Left lobe of liver (tissue), 2 donors: ENCODE measurements around the gene HOXC12. TPM values are rescaled to one million over a fixed set of nuclear protein-coding genes. Genes with fewer than 3 reads are reported as not detected.

Experiments
- ATAC-seq: fragments of 200-7000 bp; cut with Tn5 transposase; one replicate; pipeline ENCODE4 v1.9.1; 2020; ENCODE audit warnings: mild to moderate bottlenecking, moderate library complexity
- DNase-seq: peaks from one replicate; pipeline ENCODE4 v3.0.0-alpha.2; 2020; ENCODE audit warnings: low spot score
- total RNA-seq: library from RNA; stranded (reverse); gene quantifications from one replicate; pipeline ENCODE4 v1.2.1, GENCODE V29; 2021
- donor health status: DM: no; HTN: no; CAD: no; lungs with moderate emphysema.
- donor health status: DM: no; HTN: yes; CAD: no.

Gene HOXC12
- total RNA-seq, 1 donor from 2014 or later: not detected

DNA sequence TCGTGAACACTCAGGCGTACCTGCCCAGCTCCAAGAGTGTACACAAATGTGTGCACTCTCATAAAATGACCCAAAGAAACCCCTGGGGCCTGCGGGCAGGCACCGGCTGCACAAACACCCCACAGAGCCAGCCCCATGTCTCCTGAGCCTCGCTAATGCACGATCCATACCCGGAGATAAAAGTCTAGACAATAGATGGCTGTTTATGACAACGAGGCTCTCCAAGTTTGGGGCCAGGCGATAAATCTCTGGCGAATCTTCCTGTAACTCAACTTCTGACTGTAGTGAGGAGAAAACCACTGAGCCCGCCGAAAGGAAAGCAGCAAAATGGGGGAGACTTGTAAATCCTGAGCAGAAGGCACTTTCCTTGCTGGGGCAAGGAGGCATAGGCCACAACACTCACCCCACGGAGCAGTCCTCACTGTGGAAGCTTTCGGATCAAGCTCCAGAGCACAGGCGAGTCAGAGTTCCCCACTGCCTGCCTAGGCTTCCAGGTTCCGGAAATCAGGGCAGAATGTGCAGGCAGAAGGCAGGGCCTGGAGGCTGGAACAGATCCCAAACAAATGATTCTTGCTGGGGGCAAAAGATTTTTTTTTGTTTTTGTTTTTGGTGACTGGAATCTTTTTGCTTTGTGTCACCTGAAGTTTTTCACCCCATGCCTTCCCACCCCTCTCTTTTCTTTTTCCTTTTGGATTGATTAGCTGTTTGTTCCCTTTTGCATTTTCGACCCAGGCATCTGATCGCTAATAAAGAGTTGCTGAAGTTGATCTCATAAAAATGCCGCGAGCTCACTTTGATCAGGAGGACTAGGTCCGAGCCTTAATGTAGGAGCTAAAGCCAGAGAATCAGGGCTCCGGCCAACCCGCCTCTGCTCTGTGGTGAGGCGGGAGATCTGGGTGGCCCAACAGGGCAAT lies 13.8 kb downstream of the HOXC12 start:
- no peak for DNase-seq
- ATAC-seq: no peak

DNA sequence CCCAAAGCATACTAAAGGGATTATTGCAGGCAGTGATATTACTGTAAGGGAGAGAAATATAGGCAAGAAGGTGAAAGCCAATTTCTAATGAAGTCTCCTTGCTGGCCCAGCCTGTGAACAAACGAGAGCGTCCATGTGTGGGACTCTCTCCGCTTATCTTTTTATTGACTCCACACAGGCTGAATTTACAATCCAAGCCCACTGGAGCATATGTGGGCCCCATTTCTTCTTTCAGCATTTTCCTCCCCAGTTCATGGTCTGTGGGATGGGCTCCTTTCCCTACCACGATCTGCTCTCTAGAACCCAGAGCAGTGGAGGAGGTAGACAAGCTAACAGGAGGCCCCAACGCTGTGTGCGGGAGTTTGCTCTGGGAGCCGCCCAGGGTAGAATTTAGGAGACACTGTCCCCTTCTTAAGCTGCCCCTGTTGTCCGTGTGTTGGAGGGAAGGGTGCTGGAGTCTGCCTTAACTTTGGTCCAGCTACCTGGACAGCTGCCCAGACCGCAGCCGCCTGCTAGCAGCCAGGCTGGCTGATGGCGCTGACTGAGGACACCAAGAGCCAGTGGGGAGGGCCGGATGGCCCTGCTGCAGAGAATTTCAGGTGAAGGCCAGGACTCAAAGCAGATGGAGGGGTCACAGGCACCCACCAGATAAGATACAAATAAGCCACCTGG lies 15.0 kb downstream of the HOXC12 start:
- DNase-seq: no peak
- peak; percentile 46 for ATAC-seq

DNA sequence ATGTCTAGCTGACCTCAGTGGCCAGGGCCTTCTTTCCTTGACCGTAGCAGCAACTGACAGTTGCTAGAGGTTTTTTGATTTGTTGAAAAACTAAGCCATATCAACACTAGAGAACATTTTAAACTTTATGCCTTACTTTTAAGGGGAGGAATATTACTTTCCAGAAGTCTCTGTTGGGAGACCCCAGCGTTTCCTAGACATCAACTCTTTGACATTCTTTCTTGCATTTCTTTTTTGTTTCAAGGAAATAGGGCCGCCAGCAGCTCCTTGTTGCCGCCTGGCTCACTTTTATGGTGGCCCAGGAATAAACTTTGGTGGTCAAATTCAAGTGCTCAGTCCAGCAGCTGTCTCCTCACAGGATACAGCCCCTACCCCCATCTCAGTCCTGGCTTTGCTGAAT lies 15.7 kb downstream of the HOXC12 start:
- ATAC-seq (no peak), DNase-seq (no peak)

DNA sequence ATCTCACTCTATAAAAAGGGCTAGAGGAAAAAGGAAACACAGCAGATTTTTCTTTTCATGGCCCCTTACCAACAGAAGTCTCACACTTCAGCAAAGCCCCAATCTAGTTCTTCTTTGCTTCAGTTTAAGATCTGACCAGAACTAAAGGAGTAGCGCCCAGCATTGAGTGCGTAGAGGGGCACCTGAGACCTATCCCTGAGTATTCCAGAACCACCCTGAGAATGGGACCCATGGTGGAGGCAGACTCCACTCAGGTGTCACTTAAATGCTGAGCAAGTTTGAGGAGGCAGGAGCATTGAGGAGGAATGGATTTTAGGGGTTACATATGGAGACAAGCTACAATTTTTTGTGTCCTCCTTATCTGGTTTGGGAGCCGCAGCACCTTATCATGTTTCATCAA lies 16.4 kb downstream of the HOXC12 start:
- ATAC-seq: no peak
- DNase-seq: no peak

DNA sequence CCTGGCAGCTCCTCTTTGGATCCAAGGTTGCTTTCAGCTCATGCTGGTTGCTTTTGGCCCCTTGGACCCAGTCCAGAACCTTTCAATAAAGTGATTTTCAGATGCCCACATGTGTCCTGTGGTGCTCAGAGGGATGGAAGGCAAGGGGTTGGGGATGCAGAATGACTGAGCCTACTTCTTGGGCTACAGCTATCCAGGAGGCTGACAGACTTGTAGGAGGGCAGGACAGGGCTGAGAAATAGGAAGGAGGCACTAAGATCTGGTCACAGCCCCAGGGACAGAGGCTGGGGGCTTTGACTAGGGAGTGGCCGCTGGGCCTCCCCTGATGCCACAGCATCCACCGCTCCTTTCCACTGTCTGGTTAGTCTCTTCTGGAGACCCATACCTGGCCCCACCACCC lies 17.0 kb downstream of the HOXC12 start:
- ATAC-seq: no peak
- no peak for DNase-seq

DNA sequence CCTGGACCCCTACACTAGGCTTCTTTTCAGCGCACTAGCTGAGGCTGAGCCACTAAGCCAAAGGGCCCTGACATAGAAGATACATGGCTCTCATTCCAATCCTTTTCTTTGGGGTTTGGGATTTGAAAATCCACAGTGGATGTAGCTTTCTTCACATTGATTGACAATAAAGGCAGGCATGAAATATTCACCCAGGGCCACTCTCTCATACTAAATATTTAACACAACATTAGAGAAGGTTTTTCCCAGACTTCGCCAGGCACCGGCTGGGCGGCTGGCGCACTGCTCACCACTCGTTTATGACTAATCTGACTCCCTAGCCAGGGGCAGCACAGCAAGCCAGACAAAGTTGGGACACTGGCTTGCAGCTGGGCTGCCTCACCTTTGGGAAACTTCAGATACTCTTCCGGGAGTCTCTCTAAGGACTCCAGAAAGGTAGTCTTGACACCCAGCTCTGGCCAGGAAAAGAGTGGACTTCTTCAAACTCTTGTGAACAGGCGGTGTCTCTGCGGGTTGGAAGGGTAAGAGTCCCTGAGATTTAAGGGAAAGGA lies 17.5 kb downstream of the HOXC12 start:
- ATAC-seq: no peak
- no peak for DNase-seq

DNA sequence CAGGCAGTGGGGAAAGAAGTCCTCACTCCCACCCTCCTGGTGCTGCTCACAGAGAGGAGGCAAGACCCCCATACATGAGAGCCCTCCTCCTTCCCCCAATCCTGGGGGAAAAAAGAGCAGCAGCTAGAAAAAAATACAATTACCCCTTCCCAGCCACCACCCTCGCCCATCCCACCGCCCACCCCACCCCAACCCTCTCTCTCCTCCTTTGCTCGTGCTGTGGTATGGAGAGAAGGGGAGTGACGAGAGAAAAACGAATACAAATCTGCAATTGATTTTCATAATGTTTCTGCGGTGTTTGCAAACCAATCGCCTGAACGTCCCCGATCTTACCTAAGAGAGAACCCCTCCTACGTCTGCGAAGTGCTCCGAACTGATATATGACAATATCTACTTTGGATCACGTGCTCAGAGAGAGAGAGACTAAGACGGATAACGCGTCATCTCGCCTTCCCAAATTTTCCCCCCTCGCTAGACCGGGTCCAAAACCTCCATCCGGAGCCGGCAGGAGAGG lies 18.1 kb downstream of the HOXC12 start, which contains the start of gene HOXC11:
Gene HOXC11 (plus strand): TSS at position 405 of the 514 bp plus-strand sequence. CDS start 116 bp downstream, outside the sequence.
- ATAC-seq: no peak
- no peak for DNase-seq

DNA sequence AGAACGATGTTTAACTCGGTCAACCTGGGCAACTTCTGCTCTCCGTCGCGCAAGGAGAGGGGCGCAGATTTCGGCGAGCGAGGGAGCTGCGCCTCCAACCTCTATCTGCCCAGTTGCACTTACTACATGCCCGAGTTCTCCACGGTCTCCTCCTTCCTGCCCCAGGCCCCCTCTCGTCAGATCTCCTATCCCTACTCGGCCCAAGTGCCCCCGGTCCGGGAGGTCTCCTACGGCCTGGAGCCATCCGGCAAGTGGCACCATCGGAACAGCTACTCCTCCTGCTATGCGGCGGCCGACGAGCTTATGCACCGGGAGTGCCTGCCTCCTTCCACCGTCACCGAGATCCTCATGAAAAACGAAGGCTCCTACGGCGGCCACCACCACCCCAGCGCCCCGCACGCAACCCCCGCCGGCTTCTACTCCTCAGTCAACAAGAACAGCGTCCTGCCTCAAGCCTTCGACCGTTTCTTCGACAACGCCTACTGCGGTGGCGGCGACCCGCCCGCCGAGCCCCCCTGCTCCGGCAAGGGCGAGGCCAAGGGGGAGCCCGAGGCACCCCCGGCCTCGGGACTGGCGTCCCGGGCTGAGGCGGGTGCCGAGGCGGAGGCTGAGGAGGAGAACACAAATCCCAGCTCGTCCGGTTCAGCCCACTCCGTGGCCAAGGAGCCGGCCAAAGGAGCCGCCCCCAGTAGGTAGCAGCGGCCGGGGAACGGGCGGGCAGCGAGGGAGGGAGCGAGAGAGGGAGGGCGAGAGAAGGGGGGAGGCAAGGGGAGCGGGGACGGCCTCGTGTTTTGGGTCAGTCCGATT lies 18.7 kb downstream of the HOXC12 start:
- ATAC-seq: no peak
- no peak for DNase-seq

DNA sequence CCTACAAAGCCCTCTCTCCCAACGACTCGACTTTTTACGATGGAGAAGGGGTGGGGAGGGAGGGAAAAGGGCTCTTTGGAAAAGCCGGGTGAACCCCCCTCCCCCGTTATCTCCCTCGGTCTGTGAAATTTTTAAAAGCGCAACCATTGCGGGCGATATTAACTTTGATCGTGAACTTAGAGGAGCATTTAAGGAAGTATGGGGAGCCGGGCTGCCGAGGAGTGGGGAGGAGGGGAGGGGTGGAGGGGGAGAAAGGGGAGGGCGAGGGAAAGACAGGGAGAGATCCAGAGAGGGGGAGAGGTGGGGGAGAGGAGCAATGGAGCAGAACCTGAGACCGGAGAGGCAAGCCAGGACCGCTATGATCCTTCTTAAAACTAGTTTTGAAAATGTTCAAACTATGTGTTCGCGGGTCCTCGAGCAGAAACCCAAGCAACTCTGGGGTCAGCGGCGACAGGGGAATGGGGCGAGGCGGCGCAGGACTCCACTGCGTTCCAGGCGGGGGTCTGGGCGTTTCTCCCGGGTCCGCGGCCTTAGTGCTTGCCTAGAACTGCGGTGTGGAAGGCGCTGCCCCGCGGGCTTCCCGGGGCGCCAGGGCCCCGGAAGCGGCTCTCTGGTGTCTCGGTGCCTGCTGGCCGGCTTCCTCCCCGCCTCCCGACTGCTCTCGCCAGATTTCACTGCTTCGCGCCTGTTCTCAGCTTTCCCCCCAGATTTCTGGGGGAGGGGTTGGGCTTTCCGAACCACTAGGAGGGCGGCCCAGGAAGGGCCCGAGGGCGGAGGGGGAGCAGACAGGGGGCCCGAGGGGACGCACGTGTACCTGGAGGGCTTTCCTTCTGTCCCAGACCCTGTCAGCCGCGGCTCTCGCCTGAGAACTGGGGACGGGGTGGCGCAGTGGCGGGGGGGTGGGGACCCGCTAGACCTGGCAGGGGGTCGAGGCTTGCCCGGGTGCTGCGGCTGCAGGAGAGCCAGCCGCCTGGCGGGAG lies 19.7 kb downstream of the HOXC12 start, which contains the start of gene HOTAIR:
Gene HOTAIR (minus strand): TSS at position 871 of the 980 bp plus-strand sequence.
- ATAC-seq (peak; percentile 23), DNase-seq (no peak)

DNA sequence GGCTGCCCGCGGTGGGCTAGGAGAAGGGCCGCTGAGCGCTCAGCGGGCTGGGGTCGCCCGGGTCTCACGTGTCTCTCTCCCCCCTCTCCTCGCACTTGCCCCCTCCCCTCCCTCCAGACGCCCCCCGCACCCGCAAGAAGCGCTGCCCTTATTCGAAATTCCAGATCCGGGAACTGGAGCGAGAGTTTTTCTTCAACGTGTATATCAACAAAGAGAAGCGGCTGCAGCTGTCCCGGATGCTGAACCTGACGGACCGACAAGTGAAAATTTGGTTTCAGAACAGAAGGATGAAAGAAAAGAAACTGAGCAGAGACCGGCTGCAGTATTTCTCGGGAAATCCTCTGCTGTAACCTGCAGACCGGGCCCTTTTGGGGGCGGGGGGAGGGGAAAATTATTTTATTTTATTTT lies 20.4 kb downstream of the HOXC12 start:
- ATAC-seq (no peak), DNase-seq (no peak)

DNA sequence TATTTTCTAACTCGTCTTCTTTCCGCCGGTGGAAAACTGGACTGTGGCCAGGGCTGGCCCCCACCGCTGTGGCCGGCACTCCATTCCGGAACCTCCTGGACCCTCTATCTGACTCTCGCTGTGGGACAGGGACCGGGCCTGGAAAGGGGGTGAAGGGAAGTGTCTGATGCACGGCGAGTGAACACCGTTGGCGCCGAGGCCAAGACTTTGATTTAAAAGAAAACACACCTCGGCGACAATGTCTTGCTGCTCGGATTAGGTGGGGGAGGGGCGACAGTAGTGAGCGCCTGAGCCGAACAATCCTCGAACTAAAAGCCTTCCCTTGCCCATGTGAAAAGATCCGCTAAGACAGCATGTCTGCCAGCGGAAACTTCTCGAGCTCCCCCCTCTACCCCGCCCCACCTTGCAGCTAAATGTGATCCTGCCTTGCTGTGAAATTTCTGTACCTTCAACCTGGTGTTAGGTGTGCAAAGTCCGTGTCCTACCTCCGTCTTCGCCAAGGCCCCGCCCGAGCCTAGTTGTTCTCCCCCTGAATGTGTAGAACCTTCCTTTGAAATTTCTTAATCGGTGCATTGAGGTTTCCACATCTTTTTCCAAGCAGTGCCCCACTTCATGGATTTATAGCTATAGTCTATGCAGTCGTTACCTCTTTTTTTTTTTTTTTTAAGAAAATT lies 20.9 kb downstream of the HOXC12 start:
- no peak for DNase-seq
- ATAC-seq: no peak

DNA sequence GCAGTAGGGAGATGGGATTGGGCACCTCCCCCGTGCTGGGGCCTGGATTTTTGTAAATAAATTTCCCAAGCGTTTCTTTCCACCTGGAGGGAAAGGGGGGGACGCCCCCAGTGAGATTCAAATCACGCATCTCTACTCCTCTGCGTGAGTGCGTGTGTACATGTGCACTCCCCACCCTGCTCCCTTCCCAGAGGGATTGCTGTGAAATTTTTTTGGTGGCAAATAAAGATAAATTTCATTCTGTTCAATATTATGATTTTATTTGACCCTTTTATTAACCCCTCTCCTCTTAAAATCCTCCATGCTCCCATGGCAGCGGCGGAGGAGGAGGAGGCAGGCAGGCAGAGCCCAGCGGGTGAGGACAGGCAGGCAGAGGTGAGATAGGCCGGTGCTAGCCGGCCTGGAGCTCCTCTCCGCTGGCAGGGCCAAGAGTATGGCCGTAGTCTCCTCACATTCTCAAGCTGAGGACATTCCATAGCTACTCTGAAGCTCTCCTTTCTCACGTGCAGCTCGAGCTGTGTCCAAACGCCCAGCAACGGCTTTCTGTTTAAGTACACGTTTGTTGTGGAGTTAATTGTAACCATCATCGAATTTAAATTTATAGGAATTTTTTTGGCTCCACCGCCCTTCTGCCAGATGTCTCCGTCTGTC lies 21.6 kb downstream of the HOXC12 start:
- no peak for ATAC-seq
- DNase-seq: no peak

DNA sequence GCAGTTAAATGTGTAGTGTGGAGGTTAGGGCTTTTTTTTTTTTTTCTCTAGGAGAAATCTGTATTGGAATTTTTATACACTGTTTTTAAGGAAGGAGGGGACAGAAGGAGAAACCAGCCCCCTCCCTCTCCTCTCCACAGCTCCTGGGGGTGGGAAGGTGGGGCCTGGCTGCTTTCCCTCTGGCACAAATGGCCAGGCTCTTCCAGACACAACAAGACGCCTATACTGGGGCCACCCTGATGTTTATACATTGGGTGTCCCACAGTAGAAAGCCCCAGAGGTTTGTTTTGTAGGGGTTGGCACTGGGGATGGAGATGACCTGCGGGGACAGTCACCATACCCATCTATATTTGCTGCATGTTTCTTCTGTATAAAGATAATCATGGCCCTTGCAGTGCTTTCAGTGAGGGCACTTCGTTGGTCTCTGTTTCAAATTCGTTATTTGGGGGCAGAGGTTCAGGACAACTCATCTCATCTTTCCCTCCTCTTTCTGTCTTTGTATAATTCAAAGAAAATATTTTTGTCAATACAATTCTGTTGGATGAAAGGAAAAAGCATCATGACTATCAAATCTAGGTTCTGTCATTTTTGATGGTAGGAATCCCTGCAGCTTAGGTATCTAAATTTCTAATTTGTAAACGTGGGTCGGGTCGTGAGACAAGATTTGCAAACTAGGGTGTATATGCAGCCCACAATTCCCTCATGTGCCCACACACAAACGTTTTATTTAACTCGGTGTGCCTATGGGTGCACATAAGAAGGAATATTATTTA lies 22.3 kb downstream of the HOXC12 start:
- no peak for ATAC-seq
- DNase-seq: no peak

DNA sequence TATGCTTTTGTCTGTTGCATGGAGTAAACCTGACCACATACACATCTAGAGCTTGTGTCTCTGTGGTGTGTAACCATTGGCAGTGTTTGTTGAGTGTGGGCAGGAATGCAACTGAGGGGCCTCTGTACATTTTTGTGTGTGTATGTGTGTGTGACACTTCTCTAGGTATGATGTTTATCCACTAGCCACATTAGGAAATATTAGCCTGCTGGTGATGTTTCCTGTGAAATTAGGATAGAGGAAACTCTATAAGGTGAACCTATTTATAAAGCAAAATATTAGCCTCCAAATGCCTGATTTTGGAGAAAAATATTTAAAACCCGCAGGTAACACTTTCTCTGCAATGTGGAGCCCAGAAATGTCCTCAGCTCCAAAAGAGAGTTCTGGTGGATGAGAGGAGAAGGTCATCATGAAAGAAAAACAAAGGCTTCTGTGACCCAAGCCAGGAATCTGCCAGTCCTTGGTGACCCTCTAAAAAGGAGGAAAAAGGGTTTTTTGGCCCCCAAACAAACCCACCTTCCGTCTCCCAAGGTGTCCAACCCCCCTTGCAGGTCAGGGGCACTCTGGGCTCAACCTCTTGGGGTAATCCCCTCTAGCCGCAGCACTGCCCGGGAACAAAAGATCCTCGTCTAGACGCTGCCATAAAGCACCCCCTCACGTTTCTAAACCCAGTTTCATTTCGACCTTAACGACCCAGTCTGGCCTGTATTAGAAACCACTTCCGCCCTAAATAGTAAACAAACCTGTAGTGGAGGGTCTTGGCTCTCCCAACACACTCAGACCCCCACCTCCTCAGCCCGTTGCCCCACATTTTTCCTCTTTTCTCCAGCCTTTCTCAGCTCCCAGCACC lies 23.1 kb downstream of the HOXC12 start:
- DNase-seq: no peak

DNA sequence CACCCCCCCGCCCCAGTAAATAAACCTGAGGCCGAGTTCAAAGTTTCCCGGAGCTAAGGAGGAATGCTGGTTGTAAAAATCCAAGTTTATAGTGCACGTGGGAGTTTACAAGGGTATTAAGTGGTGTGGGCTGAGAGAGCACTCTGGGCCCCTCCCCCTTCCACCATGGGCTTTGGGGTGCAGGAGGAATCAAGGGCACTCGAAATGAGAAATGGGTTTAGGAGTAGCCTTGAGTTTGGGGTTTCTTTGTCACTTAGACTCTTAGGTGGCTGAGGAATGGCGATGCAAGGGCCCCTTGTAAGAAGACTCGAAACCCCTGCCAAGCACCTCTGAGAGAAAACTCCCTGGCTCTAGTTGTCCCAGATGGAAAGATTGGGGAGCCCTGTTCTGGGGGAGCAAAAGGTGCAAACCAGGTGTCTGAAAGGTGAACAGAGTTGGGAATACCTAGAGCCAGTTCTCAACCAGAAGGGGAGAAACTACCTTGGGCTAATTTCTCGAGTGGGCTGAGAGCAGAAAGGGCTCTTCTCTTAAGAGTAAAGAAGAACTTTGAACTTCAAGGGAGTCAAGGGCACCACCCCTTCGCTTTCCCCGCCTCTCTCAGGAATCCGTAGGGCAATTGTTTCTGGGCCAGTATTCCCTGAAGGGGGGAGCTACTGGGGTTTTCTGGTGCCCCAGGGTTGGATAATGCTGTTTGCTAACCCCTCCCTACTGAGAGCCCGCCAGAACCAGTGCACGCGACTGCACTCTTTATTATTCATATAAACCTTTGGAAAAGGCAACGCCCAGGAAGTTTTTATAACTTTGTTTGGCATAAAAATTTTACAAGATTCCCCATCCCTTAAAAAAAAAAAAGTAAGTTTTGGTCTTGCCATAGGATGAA lies 24.0 kb downstream of the HOXC12 start:
- ATAC-seq: no peak
- no peak for DNase-seq

More for the DNA sequence above, 23.1 kb downstream of the HOXC12 start:
- ATAC-seq: no peak
